ENCODE results near the gene OR9G1.
"Not testable (repeated sequence)": the region's sequence is repeated elsewhere in the genome, so short reads cannot be mapped to it uniquely, and the experiment has no call there.

The OR9G1 gene

GRCh38 chr11:56698795-56699194, at the start of gene OR9G1:
Gene OR9G1 (plus strand): TSS chr11:56699095. CDS start chr11:56700388, 1,293 bp downstream.
- no peak for DNase-seq (ENCODE audit: low spot score)

- no peak for DNase-seq (ENCODE audit: low spot score)
Observed at GRCh38 chr11:56659755-56660154, 39.1 kb upstream of the OR9G1 start.

- DNase-seq (ENCODE audit: low spot score), result no peak
Observed at GRCh38 chr11:56663386-56663785, 35.5 kb upstream of the OR9G1 start, which contains the start of gene OR5AR1. Gene OR5AR1 (plus strand): TSS chr11:56663686. CDS start chr11:56663686, 0 bp downstream.

GRCh38 chr11:56670984-56671383, 27.9 kb upstream of the OR9G1 start:
- no peak for DNase-seq (ENCODE audit: low spot score)

GRCh38 chr11:56688554-56689100, 10.3 kb upstream of the OR9G1 start:
- DNase-seq (ENCODE audit: low spot score), result no peak

GRCh38 chr11:56691179-56691578, 7.7 kb upstream of the OR9G1 start:
- DNase-seq (ENCODE audit: low spot score), result not testable (repeated sequence)

- DNase-seq (ENCODE audit: low spot score), result no peak
Observed at GRCh38 chr11:56693428-56693827, 5.5 kb upstream of the OR9G1 start.

- DNase-seq (ENCODE audit: low spot score), result no peak
Observed at GRCh38 chr11:56700242-56700913, 1.5 kb downstream of the OR9G1 start.

GRCh38 chr11:56700914-56701485, 2.1 kb downstream of the OR9G1 start:
- no peak for DNase-seq (ENCODE audit: low spot score)

- no peak for DNase-seq (ENCODE audit: low spot score)
Observed at GRCh38 chr11:56705784-56706396, 7.0 kb downstream of the OR9G1 start.

GRCh38 chr11:56706486-56706885, 7.6 kb downstream of the OR9G1 start:
- no peak for DNase-seq (ENCODE audit: low spot score)

- no peak for DNase-seq (ENCODE audit: low spot score)
Observed at GRCh38 chr11:56714206-56714605, 15.3 kb downstream of the OR9G1 start.

- no peak for DNase-seq (ENCODE audit: low spot score)
Observed at GRCh38 chr11:56716379-56716854, 17.5 kb downstream of the OR9G1 start.

- no peak for DNase-seq (ENCODE audit: low spot score)
Observed at GRCh38 chr11:56720513-56720912, 21.6 kb downstream of the OR9G1 start.

- no peak for DNase-seq (ENCODE audit: low spot score)
Observed at GRCh38 chr11:56740107-56740506, 41.2 kb downstream of the OR9G1 start.

GRCh38 chr11:56740886-56741285, 42.0 kb downstream of the OR9G1 start:
- no peak for DNase-seq (ENCODE audit: low spot score)

GRCh38 chr11:56748597-56748996, 49.7 kb downstream of the OR9G1 start, which contains the start of gene OR9G4:
Gene OR9G4 (minus strand): TSS chr11:56748697. CDS start chr11:56743766, 4,931 bp downstream.
- DNase-seq (ENCODE audit: low spot score), result no peak

- DNase-seq (ENCODE audit: low spot score), result no peak
Observed at GRCh38 chr11:56750190-56750589, 51.3 kb downstream of the OR9G1 start.

GRCh38 chr11:56751480-56751879, 52.6 kb downstream of the OR9G1 start:
- DNase-seq (ENCODE audit: low spot score), result no peak

Measured in hepatic stellate cell (primary cell).